ENCODE results near the gene ELMO1. TPM values are rescaled to one million over a fixed set of nuclear protein-coding genes. Genes with fewer than 3 reads are reported as not detected.

The ELMO1 gene
- polyA plus RNA-seq, 1 donor (not counting 4 experiments of a cell fraction or from before 2014, with no cell fraction given), result not detected

DNA sequence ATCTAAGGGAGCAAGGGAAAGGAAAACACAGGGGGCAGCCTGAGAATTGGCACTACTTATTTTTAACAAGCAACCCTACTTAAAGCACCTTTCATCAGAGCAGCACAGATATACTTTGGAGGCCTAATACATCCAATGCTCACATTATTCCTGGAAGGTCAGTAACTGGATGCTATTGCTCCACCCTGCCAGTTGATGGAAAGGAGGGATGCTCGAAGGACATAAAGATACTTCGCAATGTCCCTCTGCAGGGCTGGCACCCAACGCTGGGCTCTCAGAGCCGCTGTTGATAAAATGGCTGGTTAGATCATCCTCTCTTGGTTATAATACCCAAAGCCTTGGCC, 416.4 kb downstream of the ELMO1 start:
- no peak for TF ChIP-seq EZH2 (IDR thresholded peaks at IDR 0.05; ENCODE audit: low read length)
- TF ChIP-seq, protein P1, sequence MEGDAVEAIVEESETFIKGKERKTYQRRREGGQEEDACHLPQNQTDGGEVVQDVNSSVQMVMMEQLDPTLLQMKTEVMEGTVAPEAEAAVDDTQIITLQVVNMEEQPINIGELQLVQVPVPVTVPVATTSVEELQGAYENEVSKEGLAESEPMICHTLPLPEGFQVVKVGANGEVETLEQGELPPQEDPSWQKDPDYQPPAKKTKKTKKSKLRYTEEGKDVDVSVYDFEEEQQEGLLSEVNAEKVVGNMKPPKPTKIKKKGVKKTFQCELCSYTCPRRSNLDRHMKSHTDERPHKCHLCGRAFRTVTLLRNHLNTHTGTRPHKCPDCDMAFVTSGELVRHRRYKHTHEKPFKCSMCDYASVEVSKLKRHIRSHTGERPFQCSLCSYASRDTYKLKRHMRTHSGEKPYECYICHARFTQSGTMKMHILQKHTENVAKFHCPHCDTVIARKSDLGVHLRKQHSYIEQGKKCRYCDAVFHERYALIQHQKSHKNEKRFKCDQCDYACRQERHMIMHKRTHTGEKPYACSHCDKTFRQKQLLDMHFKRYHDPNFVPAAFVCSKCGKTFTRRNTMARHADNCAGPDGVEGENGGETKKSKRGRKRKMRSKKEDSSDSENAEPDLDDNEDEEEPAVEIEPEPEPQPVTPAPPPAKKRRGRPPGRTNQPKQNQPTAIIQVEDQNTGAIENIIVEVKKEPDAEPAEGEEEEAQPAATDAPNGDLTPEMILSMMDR (optimal IDR thresholded peaks at IDR 0.05 in 1 of 3, IDR thresholded peaks at IDR 0.05 in 1 of 3, conservative IDR thresholded peaks at IDR 0.05 in 1 of 3; ENCODE audit: extremely low read depth in 1 of 3, insufficient read depth in 2 of 3, low read length in 3 of 3), result no peak
- no peak for FAIRE-seq
- H3K27me3 ChIP-seq (ENCODE audit: control insufficient read depth, extremely low read depth, insufficient read depth, low read length), result no peaks in the 10 kb centered on the region
- no peak overlapping the region for H2AFZ ChIP-seq (ENCODE audit: control insufficient read depth, low read length)
- H3K36me3 ChIP-seq (ENCODE audit: control insufficient read depth in 2 of 2, extremely low read depth in 1 of 2, insufficient read depth in 2 of 2, low read length in 2 of 2), result no peaks in the 10 kb centered on the region
- no peaks in the 10 kb centered on the region for H3K9me1 ChIP-seq (ENCODE audit: control insufficient read depth, extremely low read depth, insufficient read depth, low read length)
- DNase-seq (ENCODE audit: low read depth, low spot score), result no peak
- no peak overlapping the region for H3K9ac ChIP-seq (ENCODE audit: control insufficient read depth, extremely low read depth, insufficient read depth, low read length)
- H4K20me1 ChIP-seq (ENCODE audit: control insufficient read depth, extremely low read depth, insufficient read depth, low read length), result no peaks in the 10 kb centered on the region
- no peaks in the 10 kb centered on the region for H3K9me3 ChIP-seq (ENCODE audit: control insufficient read depth, low read depth, low read length)
- no peak overlapping the region for H3K4me2 ChIP-seq (ENCODE audit: control insufficient read depth, extremely low read depth, insufficient read depth, low read depth, low read length)
- no peaks in the 10 kb centered on the region for H3K79me2 ChIP-seq (ENCODE audit: control insufficient read depth, insufficient read depth, low read length)
- H3K27ac ChIP-seq (ENCODE audit: control insufficient read depth, insufficient read depth, low read length), result peak overlapping the region; percentile 5
- H3K4me1 ChIP-seq (ENCODE audit: control insufficient read depth, extremely low read depth, insufficient read depth, low read length), result peaks cover 20% of the 10 kb centered on the region
- dilution Hi-C loops (cut with MboI; ENCODE audit: extremely low pct_ligation_motif_present, low sequenced_read_pairs), result no loop called here
- no peak overlapping the region for H3K4me3 ChIP-seq (ENCODE audit: control insufficient read depth in 2 of 3, extremely low read depth in 1 of 3, insufficient read depth in 2 of 3, low read depth in 1 of 3, low read length in 3 of 3)

DNA sequence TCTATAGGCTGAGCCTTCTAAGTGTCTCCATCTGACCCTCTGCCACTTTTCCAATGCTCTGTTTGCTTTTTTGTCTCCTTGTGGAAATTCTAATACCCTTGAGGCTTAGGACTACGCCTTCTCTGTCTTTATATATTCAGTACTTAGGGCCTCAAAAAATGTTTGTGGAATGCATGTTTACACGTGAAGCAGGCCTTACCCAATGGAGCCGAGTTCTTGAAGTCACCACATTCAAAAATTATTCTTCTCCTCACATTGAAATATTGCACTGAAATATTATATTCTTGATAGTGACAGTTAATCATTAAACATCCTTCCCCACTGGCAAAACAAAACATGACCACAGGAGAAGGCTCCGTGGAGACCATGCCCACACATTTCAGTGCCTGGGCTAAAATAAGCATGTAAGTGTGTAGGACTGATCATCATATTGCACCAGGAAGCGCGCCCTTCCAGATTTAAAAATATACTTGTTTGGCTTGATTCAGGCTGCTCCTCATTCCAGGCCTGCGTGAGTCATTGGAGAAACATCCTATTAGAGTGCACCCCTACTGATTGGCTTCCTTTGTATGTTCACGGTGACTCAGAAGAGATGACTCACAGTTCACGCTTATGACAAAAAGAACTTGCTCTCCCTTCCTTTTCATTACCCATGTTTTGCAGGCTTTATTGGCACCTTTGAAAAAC, 416.9 kb downstream of the ELMO1 start:
- H3K9ac ChIP-seq (ENCODE audit: control insufficient read depth, extremely low read depth, insufficient read depth, low read length), result no peak overlapping the region
- H3K4me3 ChIP-seq (ENCODE audit: control insufficient read depth in 2 of 3, extremely low read depth in 1 of 3, insufficient read depth in 2 of 3, low read depth in 1 of 3, low read length in 3 of 3), result no peak overlapping the region
- H2AFZ ChIP-seq (ENCODE audit: control insufficient read depth, low read length), result peak overlapping the region; percentile 24
- H4K20me1 ChIP-seq (ENCODE audit: control insufficient read depth, extremely low read depth, insufficient read depth, low read length), result no peaks in the 10 kb centered on the region
- TF ChIP-seq, protein P1 (optimal IDR thresholded peaks at IDR 0.05 in 1 of 3, IDR thresholded peaks at IDR 0.05 in 1 of 3, conservative IDR thresholded peaks at IDR 0.05 in 1 of 3; ENCODE audit: extremely low read depth in 1 of 3, insufficient read depth in 2 of 3, low read length in 3 of 3), result no peak
- TF ChIP-seq EZH2 (IDR thresholded peaks at IDR 0.05; ENCODE audit: low read length), result no peak
- no peaks in the 10 kb centered on the region for H3K79me2 ChIP-seq (ENCODE audit: control insufficient read depth, insufficient read depth, low read length)
- no peaks in the 10 kb centered on the region for H3K36me3 ChIP-seq (ENCODE audit: control insufficient read depth in 2 of 2, extremely low read depth in 1 of 2, insufficient read depth in 2 of 2, low read length in 2 of 2)
- H3K9me1 ChIP-seq (ENCODE audit: control insufficient read depth, extremely low read depth, insufficient read depth, low read length), result no peaks in the 10 kb centered on the region
- no peaks in the 10 kb centered on the region for H3K27me3 ChIP-seq (ENCODE audit: control insufficient read depth, extremely low read depth, insufficient read depth, low read length)
- peaks cover 20% of the 10 kb centered on the region for H3K4me1 ChIP-seq (ENCODE audit: control insufficient read depth, extremely low read depth, insufficient read depth, low read length)
- peak; percentile 90 for DNase-seq (ENCODE audit: low read depth, low spot score)
- dilution Hi-C loops (cut with MboI; ENCODE audit: extremely low pct_ligation_motif_present, low sequenced_read_pairs), result no loop called here
- H3K27ac ChIP-seq (ENCODE audit: control insufficient read depth, insufficient read depth, low read length), result peak overlapping the region; percentile 50
- H3K9me3 ChIP-seq (ENCODE audit: control insufficient read depth, low read depth, low read length), result no peaks in the 10 kb centered on the region
- peak; percentile 94 for FAIRE-seq
- H3K4me2 ChIP-seq (ENCODE audit: control insufficient read depth, extremely low read depth, insufficient read depth, low read depth, low read length), result peak overlapping the region; percentile 30

Data from keratinocyte (primary cell).